Ammon's horn (tissue), 1 donor: ENCODE data around the gene PHACTR1.

Experiments used
- DNase-seq: peaks from one replicate; pipeline ENCODE4 v3.0.0-alpha.2; 2016; ENCODE audit warnings: low spot score

The PHACTR1 gene

DNA sequence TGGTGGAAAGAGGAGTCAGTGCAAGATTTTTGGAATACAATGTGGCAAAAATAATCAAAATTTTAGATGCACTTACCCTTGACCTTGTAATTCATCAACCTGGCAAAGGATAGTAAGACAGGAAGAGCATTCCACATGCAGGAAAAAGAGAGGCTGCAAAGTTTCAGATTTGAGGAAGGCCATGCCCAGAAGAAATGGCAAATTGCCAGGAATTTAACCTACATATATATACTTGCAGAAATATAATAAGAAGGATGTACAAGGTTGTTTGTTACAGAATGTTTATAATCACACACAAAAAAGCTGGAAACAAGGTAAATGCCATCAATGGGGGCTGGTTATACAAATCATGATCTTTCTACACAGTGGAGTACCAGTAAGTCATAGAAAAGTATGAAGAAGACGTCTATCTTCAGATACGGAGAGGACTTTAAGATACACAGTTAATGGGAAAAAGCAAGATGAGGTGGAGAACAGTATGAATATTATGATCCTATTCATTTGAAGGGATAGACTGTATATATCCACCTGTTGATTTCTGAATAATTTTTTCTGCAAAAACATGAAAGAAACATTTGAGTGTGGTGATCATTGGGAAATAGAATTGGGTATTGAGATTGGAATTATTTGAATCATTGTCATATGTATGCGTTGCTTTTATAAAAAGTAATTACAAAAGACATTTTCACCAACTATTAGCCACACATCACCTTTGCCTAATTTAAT, 358.0 kb downstream of the PHACTR1 start:
- DNase-seq = no peak

DNA sequence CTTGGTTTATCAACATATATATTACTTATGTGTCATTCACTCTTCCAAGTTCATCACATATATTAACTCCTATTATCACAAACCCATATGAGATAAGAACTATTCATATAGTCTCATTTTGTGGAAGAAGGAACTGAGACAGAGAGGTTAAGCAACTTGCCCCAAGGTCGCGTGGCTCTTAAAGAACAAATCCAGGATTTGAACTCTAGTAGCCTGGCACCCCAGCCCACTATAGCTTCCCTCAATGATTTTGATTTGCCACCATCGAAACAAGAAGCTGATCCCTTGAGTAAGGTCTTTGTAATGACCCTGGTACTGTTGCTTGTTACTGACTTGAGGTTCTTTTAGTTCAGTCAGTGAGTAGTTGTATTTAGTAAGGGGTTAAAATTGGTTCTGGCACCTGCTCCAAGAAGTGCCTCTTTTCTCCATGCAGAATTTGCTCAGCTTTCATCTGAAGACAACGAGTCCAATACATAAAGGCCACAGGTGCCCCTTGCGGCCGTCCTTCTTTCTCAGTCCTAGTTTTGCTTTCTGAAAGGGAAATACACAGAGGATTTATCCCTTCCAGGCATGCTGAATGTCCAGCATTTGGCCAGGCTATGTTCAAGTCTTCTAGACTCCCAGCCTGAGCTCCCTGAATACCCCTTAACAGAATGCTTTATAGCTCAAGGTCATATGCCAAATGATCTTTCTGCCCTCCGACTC, 358.7 kb downstream of the PHACTR1 start:
- DNase-seq = no peak

DNA sequence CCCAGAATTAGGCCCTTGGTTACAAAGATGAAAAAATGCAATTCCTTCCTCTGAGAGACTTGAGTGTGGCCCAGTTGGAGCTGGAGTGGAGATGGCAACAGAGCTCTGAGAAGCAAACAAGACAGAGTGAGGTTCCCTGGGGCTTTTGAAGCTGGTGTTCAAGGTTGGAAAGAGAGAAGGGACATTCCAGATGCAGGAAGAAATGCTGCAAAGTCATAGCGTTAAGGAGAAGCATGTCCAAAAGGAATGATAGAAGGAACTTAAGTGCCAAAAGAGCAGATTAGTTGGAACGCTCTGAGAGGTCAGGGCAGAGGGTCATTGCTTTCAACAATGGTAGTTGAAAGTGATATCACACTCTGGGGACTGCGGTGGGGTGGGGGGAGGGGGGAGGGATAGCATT, 360.0 kb downstream of the PHACTR1 start:
- no peak for DNase-seq

DNA sequence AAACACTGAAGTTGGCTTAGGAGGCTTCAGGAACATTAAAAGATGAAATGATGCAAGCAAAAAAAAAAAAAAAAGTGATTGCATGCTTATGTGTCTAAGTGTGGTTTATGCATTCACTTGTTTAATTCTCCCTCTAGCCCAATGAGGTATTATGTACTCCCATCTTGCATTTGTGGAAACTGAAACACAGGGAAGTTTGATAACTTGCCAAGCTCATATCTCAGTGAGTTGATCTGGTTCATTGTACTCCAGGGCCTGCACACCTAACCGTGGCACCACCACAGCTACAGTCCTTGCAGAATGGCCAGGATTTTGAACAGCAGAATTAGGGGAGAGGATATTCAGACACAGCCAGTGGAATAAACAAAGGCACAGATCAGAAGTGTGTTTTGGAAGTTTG, 360.6 kb downstream of the PHACTR1 start:
- no peak for DNase-seq

DNA sequence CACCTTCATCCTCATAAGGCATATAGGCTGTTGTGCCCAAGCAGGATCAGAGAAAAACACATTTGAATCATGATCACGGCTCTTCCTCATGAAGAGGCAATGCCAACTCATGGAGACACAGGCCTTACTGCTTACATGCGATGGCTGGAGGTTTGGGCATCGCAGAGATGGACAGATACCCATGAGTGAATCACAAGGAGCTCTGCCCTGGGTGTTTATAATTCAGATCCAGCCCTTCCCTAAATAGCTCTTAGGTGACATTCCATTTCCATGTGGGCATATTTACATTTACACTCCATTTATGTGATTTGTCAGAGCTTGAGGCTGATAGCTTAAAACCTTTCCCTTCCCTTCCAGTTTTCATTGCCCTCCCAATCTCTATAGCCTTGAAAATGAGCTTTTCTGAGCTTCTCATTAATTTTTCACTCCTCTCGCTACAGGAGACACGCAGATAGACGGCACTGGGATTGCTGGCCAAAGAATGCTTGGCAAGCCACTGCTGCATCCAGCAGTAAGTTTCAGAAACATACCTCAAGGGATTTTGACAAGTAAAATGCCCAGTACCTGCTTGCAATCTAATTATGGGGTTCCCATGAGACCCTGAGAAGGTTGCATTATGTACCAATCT, 362.6 kb downstream of the PHACTR1 start:
- DNase-seq = no peak

DNA sequence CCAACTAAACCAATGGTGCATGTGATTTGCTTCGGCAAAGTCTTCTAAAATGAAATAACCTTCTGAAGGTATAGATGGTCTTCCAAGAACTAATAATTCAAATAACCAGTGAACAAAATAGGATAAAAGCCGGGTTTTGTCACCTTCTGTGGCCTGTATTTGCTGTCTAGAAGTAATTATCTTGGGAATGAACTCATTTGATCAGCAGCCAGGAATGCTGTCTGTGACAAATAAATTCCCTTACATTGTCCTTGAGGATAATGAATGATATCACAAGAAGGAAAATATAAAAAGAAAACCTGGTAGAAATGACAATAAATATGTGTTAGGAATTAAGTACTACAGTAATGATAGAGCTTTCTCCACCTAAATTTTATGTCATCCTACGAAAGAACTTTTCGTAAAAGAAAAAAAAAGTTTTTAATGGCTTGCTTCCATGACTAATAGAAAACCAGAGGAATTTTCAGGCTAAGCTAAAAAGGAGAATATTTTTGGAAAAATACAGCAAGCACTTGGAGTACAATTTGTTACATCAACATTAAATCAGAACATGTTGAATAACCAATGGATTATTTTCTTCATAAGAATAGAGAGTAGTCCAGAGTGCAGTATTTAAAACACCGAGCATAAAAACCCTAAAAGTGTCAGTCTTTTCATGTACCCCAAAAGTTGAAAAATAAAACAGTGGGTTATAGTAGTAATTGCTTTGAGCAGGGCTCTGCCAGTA, 364.1 kb downstream of the PHACTR1 start:
- no peak for DNase-seq

DNA sequence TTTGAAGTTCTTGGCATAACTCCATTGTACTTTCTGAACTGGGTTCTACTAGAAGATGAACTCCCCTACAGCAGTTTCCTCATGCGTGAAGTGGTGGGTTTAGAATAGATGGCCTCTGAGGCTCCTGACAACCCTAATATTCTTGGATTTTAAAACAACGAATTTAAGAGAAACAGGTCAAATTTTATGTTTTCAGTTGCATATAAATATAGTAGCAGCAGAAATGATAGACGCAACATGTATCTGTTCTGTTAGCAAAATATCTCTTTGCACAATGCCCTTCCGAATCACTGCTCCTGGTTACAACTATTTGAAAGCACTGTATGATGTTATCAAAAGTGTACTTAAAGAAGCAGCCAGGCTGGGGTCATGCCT, 364.6 kb downstream of the PHACTR1 start:
- no peak for DNase-seq

DNA sequence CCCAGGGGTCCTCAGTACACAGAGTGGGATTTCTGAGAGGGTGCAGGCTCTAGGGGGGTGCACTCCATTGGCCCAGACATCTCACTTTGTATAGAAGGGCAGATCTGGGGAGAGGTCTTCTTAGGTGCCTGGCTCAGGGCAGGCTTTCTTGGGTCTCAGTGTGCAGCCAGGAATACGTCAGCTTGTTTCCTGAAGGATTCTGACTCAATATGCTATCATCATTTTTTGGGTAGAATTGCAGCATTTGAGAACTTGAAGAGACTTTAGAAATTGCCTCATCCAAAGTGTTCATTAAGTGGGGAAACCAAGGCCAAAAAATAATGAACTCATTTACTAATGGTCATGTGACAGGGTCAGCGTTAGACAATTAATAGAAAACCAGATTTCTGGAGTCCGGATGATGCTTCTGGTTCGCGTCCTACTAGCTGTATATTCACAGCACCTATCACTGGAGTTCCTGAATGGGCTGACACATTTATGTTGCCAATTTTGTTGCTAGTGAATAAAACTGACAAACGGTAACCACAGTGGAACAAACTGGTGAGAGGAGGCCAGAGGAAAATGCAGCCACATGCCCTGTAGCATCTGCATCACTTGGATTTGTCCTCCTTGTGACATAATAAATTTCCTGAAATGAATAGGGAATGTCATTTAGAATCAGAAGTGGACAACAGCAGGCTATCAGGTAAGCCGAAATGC, 372.9 kb downstream of the PHACTR1 start:
- no peak for DNase-seq

DNA sequence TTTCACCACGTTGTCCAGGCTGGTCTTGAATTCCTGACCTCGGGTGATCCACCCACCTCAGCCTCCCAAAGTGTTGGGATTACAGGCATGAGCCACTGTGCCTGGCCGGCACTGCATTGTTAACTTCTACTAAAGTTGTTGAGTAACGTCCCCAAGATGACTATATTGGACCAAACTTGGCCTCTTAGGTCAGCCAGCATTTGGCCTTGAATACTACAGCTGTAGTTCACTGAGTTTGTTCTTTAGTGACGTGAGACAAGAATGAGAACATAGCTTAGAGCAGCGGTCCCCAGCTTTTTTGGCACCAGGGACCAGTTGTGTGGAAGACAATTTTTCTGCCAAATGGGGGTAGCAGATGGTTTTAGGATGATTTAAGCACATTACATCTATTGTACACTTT, 374.6 kb downstream of the PHACTR1 start:
- no peak for DNase-seq

DNA sequence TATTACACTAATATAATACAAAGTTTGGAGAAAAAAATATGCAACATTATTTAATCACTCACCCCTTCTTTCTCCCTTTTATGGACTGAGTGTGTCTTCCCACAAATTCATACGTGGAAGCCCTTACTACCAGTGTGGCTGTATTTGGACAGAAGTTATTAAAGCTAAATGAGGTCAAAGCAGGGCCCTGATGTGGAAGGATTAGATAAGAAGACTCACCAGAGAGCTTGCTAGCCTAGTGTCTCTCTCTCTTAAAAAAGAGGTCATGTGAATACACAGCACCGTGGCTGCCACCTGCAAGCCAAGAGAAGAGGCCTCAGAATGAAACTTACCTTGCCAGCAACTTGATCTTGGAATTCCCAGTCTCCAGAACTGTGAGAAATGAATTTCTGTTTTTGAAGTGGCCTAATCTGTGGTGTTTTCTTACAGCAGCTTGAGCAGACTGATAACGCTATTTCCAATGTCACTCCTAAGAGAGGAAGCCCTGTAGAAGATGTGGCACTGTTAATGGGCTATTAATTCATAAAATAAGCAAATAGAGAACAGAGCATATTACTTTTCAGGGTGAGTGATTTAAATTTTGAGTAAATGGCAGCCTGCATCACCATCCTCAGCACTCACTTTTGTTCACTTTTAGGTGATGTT, 378.3 kb downstream of the PHACTR1 start:
- no peak for DNase-seq

DNA sequence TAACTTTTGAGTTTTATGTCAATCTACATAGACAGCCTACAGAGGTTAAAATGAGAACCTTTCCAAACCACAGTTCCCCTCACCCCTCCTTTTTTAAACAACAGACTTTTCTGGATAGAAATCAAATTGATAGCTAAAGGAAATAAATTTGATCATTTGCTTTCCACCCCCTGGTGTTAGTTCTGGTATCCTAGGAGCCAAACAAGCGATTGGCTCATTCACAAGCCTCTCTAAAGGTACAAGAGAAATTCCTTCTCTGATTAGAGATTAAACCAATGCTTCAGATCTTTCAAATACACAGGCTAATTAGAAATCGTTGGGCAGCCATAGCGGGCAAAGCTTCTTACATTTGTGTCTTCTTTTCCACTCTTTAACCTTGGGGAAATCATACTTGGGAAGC, 379.5 kb downstream of the PHACTR1 start:
- DNase-seq = no peak

DNA sequence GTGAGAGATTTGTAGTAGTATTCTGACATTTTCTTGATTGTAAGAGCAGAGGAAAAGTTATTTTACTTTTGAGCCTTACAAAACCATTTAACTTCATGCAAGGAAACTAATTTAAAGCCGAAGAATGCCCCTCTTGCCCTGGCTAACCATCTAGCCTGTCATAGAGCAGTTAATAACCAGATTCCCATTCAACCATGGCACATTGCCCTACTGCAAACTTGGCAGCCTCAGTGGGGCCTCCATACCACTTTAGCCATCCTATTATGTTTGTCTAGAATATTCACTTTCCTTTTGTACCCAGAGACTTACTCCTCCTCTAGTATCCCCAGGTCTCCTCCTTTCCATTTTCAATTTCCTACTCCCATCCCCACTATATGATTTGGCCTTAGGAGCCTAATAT, 380.9 kb downstream of the PHACTR1 start:
- no peak for DNase-seq

DNA sequence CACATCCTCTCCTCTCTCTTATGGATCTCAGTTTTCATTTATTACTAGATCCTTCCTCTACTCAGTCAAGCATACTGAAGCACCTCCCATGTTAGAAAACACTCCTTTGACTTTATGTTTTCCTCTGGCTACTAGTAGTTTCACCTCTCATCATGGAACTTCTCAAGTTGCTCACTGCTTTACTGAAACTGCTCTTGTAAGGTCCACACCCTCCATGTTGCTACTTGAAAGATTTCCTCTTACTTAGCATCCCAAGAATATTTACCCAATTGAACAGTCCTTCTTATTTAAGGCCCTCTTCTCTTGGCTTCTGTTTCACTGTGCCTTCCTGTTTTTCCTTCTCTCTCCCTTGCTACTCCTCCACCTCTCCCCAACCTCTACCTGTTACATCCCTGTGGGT, 381.4 kb downstream of the PHACTR1 start:
- DNase-seq = no peak

DNA sequence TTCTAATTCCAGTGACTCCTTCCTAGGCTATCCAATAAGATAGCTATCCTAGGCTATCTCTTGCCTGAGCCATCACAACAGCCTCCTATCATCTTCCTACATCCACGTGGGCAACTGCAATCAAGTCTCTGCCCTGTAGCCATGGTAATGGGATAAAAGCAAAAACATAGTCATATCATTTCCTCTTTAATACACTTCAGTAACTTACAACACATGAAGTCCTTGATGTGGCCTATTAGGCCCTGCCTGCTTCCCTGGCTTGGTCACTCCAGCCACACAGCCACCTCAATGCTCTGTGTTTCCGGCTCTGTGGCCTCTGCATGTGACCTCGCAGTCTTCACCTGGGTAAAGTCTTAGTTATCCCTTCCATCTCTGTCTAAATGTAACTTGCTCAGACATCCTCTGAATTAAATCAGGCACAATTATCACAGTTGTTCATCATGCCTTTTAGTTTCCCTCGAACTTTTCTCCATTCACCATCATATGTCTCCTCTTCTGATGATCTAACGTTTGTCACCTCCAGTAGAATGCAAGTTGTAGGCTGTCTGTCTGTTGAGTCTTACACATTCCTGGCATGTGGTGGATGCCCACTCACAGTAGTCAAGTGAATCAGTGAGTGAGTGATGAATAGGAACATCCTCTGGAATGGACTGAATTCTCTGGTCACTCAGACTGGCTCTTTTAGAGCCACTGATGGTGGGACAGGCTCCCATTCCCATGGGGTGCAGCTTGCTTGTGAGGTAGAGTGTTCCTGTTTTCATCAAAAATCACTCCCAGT, 382.4 kb downstream of the PHACTR1 start:
- DNase-seq = no peak

DNA sequence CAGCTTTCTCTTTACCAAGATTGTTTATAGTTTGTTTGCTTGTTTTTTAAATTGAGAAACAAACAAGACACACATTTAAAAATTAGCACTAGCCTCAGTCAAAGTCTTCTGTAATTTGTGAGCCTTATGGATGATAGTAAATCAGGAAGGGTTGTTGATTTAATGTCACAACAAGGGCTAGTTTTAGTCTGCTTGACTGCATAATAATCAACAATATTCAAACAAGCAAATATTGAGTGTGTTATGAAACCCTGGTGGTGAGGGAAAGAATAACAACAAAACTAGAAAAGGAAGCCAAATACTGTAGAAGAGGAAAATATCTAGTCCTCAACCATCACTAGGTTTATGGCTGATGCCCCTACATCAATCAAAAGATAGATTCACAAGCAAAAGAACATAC, 383.2 kb downstream of the PHACTR1 start:
- no peak for DNase-seq

DNA sequence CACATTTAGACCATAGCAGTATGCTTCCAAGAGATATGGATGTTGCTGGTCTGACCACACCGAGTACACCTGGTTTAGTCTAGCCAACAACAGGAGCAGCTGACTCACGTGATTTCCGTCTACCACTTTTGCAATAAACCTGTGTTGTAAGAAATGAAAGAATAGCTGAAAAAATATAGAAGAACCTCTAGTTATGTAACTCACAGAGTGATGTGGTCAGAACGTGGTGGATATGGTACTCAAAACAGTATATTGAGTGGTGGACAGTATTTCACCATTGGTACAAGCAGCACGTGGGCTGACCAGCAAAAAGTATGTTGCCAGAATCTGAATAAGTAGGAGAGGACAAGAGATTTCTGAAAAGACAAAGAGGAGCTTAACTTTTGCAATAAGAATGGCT, 384.8 kb downstream of the PHACTR1 start:
- DNase-seq = no peak

DNA sequence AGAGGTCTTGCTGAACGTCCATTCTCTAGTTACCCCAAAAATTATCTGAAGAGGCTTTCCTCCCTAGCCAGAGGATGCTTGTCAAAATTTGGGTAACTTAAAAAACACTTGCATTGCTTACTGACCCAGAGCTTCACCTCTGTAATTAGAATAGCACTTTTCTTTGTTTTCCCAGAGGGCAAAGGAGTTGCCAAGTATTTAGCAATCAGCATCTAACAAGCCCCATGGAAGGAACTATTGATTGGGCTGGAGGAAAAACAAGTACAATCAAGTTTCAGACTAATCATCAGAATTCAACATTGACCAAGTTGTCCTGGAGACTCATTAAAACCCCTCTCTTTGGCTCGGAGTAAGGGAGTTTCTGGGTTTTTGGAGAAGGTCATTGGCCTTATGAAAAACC, 385.4 kb downstream of the PHACTR1 start:
- DNase-seq = no peak

DNA sequence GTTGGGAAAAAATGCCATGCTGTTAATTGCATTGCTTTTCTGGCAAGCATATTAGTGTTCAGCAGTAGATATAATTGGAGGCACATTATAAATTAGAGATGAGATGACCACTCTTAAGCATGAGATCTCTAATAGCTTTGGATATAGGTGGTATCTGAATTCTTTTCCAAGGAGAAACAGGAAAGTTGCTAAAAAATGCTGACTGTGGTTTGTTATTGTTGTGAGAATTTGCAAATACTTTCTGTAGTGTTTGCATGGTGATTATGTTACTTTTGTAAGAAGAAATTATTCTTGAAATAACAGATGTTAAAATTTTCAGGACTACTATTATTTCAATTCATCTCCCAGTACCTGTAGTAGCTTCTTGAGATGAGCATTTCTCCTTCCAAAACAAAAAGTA, 386.6 kb downstream of the PHACTR1 start:
- DNase-seq = no peak

DNA sequence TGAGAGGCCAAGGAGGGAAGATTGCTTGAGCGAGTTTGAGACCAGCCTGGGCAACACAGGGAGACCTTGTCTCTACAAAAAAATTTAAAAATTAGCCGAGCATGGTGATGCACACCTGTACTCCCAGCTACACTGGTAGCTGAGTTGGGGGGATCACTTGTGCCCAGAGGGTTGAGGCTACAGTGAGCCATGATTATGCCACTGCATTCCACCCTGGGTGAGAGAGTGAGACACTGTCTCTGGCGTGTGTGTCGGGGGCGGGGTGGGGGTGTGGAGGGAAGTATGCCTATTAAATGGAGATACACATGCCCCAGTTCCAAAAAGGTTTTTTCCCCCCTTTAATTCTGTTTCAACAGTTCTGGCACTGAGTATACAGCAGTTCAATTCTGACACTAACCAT, 388.6 kb downstream of the PHACTR1 start:
- DNase-seq = no peak

DNA sequence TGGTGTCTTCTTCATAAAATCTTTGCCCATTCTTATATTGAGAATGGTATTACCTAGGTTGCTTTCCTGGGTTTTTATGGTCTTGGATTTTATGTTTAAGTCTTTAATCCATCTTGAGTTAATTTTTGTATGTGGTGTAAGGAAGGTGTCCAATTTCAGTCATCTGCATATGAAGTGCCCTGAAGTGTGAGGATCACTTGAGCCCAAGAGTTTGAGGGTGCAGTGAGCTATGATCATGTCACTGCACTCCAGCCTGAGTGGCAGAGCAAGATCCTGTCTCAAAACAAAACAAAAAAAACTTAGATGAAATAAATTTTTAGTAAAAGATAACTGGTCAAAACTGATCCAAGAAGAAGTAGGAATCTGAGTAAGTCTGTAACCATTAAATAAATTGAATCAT, 396.4 kb downstream of the PHACTR1 start:
- DNase-seq = no peak

DNA sequence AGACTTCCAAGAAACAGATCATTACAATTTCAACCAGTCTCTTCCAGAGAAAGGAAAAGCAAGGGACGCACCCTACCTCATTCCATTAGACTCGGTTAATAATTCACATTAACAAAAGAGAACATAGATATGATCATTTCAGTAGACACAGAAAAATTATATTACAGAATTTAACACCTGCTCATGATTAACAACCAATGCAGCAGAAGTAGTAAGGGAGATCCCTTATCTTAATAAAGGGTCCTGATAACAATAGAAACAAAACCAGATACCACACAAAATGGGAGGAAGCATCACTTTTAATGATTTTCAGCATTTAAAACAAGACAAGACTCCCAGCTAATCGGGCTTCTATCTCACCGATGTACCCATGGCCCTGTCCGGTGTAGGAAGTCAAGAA, 396.8 kb downstream of the PHACTR1 start:
- DNase-seq = no peak
